Large intestine (tissue), 3 donors: ENCODE measurements around the gene SAMD1. TPM values are rescaled to one million over a fixed set of nuclear protein-coding genes. Genes with fewer than 3 reads are reported as not detected.

Experiments used
- DNase-seq, 2 donors: peaks; one replicate each; pipeline versions ENCODE4 v3.0.0 to v3.0.0-alpha.2; 2013
- H3K27ac ChIP-seq: one replicate; pipeline ENCODE4 v1.5.1; 2013; ENCODE audit warnings: low read length
- H3K27me3 ChIP-seq: 2 replicates; pipeline ENCODE4 v1.6.1; 2013; ENCODE audit warnings: low read length; ENCODE audit not compliant: control insufficient read depth, insufficient read depth
- H3K36me3 ChIP-seq: 2 replicates; pipeline ENCODE4 v1.6.1; 2013; ENCODE audit warnings: low read length; ENCODE audit not compliant: control insufficient read depth, insufficient read depth
- H3K4me1 ChIP-seq: one replicate; pipeline ENCODE4 v1.6.1; 2013; ENCODE audit warnings: low read length; ENCODE audit not compliant: control insufficient read depth, insufficient read depth
- H3K4me3 ChIP-seq: one replicate; pipeline ENCODE4 v1.5.1; 2013; ENCODE audit warnings: low read length
- H3K9me3 ChIP-seq: one replicate; pipeline ENCODE4 v1.6.1; 2013; ENCODE audit warnings: mild to moderate bottlenecking, low read depth, low read length, moderate library complexity; ENCODE audit not compliant: control insufficient read depth
- WGBS: methylation state at CpG from one replicate; pipeline ENCODE4 v1.1.5; 2013; ENCODE audit warnings: low lambda C conversion rate; ENCODE audit not compliant: insufficient coverage; 5-methylcytosine and 5-hydroxymethylcytosine counted together
- polyA plus RNA-seq: library from polyadenylated mRNA; unstranded; fragments of 120-200 nt; gene quantifications from one replicate; pipeline ENCODE4 v1.2.1, GENCODE V29; 2013

The SAMD1 gene
- polyA plus RNA-seq, 1 donor, result 40.1 TPM

DNA sequence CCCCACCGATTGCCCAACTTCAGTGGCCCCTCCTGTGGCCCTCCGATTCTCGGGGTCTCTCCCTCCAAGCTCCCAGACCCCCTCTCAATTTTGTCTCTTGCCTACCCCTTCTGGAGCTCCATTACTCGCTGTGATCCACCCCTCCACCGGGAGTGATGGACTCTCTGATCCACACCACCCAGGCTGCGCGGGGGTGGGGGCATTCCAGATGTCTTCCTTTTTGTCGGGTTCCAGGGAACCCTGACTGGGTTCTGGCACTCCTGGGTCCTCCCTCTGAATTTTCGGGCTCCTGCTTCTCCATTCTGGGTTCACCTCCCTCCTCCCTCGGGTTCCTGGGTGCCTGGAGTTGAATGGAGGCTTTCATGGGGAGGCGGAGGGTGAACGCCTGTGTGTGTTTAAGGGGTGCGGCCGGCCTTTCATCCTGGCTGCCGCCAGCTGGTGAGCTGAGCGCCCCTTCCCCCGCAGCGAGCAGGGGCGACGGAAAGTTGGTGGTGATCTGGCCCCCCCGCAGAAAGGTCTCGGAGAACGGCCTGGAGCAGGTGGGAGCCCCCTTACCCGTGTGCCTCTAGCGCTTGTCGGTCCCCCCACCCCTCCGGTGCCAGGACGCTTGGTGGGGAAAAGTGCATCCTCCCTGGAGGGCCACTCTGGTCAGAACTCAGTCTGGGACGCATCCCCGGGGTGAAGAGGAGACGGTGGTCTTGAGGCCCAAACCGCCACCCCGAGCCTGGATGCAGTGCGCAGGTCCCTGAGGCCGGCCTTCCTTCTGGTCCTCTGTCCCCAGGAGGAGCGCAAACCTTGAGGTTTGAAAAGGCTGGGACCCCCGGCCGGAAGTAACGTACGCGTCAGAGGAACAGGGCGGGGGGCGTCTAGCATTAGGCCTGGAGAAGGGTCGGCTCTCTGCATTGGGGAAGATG lies 16.4 kb downstream of the SAMD1 start:
- H3K27ac ChIP-seq, result peak overlapping the region; percentile 82
- peaks cover 12% of the 10 kb centered on the region for H3K4me1 ChIP-seq
- WGBS, result no CpG with 5 or more reads among the region's 44 CpGs
- H3K4me3 ChIP-seq, result peak overlapping the region; percentile 79
- H3K27me3 ChIP-seq, result peaks cover 2% of the 10 kb centered on the region
- peaks cover 3% of the 10 kb centered on the region for H3K9me3 ChIP-seq
- peak in 1 of 2 donors; percentile 81 for DNase-seq
- H3K36me3 ChIP-seq, result no peaks in the 10 kb centered on the region

DNA sequence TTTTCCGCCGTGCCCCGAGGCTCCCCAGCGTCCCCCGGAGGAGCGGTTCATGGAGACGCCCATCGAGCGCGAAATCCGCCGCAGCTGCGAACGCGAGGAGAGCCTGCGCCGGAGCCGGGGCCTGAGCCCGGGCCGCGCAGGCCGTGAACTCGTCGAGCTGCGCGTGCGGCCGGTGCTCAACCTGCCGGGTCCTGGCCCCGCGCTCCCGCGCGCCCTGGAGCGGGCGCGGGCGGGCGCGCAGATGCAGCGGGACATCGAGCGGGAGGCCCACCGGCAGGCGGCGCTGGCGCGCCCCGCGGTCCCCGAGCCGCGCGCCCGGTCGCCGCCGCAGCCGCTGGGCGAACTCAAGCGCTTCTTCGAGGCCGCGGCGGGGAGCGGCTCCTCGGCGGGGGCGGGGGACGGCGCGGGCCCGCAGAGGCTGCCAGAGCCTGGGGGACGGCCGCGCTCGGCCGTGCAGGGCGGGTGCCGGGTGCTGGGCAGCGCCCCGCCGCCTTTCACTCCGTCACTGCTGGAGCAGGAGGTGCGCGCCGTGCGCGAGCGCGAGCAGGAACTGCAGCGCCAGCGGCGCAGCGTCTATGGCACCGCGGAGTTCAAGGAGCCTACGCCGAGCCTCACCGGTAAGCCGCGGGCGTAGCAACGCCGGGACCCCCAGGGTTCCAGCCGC lies 17.2 kb downstream of the SAMD1 start:
- Histone ChIP-seq H3K27ac (peak overlapping the region; percentile 98), H3K4me3 (peak overlapping the region; percentile 86), H3K27me3 (peaks cover 2% of the 10 kb centered on the region), H3K9me3 (peaks cover 3% of the 10 kb centered on the region), H3K4me1 (peaks cover 12% of the 10 kb centered on the region), H3K36me3 (no peaks in the 10 kb centered on the region)
- no CpG with 5 or more reads among the region's 106 CpGs for WGBS
- peak; percentile 68 to 90 for DNase-seq

DNA sequence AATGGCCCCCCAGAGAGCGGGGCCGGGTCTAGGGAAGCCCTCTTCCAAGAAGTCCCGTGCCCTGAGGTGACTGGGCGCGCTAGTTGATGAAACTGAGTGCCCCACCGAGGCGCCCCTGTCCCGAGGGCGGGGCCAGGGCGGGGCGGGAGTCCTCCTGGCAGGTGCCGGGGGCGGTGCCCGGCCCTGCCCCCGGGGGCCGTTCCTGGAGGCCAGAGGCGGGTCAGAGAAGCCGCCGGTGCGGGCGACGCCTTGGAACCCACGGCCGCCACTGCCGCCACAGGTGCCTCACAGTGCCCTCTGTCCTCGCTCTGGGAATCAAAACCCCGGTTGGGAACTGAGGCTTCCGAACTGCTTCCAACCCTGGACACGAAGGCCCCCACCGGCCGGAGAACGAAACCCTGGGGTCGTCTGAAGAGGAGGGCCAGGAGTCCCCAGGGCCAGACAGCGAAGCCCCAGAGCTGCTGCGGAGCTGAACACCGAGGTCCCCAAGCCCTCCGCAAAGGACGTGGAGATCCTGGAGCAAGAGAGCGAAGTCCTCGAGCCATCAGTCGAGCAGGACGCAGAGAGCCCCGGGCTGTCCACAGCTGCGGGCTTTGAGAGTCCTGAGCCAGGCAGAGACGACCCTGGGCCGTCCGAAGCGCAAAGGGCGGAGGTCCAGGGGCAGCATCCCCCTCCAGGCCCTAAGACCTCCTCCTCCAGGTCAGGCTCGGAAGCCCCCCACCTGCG lies 17.9 kb downstream of the SAMD1 start, which contains the start of gene MISP3:
Gene MISP3, plus strand, starts transcription at position 252 of the 726 bp plus-strand sequence. CDS start 524 bp downstream, outside the sequence.
- Histone ChIP-seq H3K4me1 (peaks cover 12% of the 10 kb centered on the region), H3K36me3 (no peaks in the 10 kb centered on the region), H3K4me3 (peak within 1 kb of the TSS; percentile 86), H3K27ac (peak within 1 kb of the TSS; percentile 98), H3K9me3 (peaks cover 3% of the 10 kb centered on the region), H3K27me3 (peaks cover 2% of the 10 kb centered on the region)
- peak; percentile 70 to 88 for DNase-seq
- no CpG with 5 or more reads among the region's 51 CpGs for WGBS

DNA sequence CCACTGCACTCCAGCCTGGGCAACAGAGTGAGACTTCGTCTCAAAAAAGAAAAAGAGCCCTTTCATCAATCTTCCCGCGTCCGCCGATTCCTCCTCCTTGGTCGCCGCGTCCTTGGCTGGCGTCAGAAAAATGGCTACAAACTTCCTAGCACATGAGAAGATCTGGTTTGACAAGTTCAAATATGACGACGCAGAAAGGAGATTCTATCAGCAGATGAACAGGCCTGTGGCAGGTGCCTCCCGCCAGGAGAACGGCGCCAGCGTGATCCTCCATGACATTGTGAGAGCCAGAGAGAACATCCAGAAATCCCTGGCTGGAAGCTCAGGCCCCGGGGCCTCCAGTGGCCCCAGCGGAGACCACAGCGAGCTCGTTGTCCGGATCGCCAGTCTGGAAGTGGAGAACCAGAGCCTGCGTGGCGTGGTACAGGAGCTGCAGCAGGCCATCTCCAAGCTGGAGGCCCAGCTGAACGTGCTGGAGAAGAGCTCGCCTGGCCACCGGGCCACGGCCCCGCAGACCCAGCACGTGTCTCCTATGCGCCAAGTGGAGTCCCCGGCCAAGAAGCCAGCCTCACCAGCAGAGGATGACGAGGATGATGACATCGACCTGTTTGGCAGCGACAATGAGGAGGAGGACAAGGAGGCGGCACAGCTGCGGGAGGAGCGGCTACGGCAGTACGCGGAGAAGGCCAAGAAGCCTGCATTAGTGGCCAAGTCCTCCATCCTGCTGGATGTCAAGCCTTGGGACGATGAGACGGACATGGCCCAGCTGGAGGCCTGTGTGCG lies 20.1 kb downstream of the SAMD1 start:
- WGBS, result no CpG with 5 or more reads among the region's 43 CpGs
- no peak overlapping the region for H3K4me3 ChIP-seq
- H3K27ac ChIP-seq, result no peak overlapping the region
- DNase-seq, result no peak
- peaks cover 3% of the 10 kb centered on the region for H3K9me3 ChIP-seq
- H3K4me1 ChIP-seq, result peaks cover 12% of the 10 kb centered on the region
- H3K27me3 ChIP-seq, result peaks cover 2% of the 10 kb centered on the region
- H3K36me3 ChIP-seq, result no peaks in the 10 kb centered on the region

DNA sequence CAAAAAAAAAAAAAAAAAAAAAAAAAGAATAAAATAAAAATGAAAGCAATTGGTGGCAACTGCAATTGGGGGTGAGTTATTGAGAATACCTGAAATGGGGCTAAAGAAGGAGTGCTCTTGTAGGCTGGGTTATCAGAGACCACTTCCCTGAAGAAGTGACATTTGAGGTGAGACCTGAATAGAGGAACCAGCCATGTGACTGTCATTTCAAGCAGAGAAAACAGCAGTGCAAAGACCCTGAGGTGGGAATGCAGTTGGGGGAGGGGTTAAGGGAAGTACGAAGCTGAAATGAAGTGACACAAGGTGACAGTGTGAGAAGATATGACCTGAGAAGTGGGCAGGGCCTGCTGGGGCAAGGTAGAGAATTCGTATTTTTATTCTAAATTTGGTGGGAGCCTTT lies 24.4 kb downstream of the SAMD1 start:
- no peak for DNase-seq
- peaks cover 12% of the 10 kb centered on the region for H3K4me1 ChIP-seq
- peaks cover 3% of the 10 kb centered on the region for H3K9me3 ChIP-seq
- 50% methylated on average over 1 of the region's 2 CpGs for WGBS
- no peak overlapping the region for H3K4me3 ChIP-seq
- H3K27ac ChIP-seq, result no peak overlapping the region
- no peaks in the 10 kb centered on the region for H3K27me3 ChIP-seq
- H3K36me3 ChIP-seq, result no peaks in the 10 kb centered on the region

DNA sequence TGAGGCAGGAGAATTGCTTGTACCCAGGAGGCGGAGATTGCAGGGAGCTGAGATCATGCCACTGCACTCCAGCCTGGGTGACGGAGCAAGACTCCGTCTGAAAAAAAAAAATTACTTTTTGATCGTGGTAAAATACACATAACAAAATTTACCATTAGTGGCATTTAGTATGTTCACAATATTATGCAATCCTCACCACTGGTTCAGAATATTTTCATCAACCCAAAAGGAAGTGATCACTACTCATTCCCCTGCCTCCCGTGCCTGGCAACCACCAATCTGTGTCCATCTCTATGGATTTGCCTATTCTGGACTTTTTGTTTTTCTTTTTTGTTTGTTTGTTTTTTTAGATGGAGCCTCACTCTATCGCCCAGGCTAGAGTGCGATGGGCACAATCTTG lies 27.4 kb downstream of the SAMD1 start:
- H3K4me3 ChIP-seq, result no peak overlapping the region
- H3K36me3 ChIP-seq, result no peaks in the 10 kb centered on the region
- peaks cover 2% of the 10 kb centered on the region for H3K9me3 ChIP-seq
- 80% methylated on average over 2 of the region's 7 CpGs for WGBS
- H3K27me3 ChIP-seq, result peaks cover 17% of the 10 kb centered on the region
- H3K27ac ChIP-seq, result no peak overlapping the region
- H3K4me1 ChIP-seq, result peaks cover 27% of the 10 kb centered on the region
- no peak for DNase-seq

DNA sequence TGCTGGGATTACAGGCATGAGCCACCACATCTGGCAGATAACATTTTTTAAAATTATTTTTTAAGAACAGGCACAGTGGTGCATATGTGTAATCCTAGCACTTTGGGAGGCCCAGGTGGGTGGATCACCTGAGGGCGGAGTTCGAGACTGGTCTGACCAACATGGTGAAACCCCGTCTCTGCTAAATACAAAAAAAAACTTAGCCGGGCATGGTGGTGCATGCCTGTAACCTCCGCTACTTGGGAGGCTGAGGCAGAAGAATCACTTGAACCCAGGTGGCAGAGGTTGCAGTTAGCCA lies 28.0 kb downstream of the SAMD1 start:
- no peak overlapping the region for H3K27ac ChIP-seq
- peaks cover 27% of the 10 kb centered on the region for H3K4me1 ChIP-seq
- peaks cover 2% of the 10 kb centered on the region for H3K9me3 ChIP-seq
- no peaks in the 10 kb centered on the region for H3K36me3 ChIP-seq
- DNase-seq, result no peak
- H3K4me3 ChIP-seq, result no peak overlapping the region
- WGBS, result no CpG with 5 or more reads among the region's 5 CpGs
- H3K27me3 ChIP-seq, result peaks cover 21% of the 10 kb centered on the region

DNA sequence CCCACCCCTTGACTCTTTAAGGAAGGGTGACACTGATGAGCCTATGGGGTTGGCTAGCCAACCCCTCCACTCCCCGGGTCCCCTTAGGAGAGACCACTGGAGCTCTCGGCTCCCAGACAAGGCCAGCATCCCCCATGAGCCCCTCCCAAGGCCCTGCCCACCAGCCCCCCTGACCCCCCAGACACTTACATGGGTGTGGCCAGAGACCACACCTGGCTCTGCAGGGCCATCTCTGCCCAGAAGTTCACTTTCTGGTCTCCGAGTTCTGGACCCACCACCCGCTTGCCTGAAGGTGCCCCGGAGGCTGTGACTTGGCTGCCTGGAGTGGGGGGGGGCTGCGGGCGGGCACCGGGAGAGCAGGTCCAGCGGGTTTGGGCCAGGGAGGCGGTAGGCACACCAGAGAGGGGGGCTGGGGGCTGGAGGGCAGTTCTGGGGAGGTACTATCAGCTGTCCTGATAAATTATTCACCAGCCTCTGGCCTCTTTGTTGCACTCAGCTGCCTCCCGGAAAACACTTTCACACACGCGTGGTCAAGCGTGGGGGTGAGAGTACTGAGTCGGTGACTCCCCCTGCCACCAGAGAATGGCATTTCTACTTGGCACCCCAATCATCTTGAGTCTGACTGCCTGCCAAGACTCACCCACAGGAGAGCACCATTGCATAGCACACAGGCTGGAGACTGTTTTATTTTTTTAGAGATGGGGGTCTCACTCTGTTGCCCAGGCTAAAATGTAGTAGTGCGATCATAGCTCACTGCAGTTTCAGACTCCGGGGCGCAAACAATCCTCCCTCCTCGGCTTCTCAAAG lies 28.6 kb downstream of the SAMD1 start, which contains the start of gene PALM3:
Gene PALM3, minus strand, starts transcription at position 326 of the 807 bp plus-strand sequence. Its CDS starts 96 bp downstream, at position 230.
- H3K4me1 ChIP-seq, result peaks cover 27% of the 10 kb centered on the region
- H3K9me3 ChIP-seq, result peaks cover 2% of the 10 kb centered on the region
- no peaks in the 10 kb centered on the region for H3K36me3 ChIP-seq
- DNase-seq, result peak in 1 of 2 donors; percentile 62
- WGBS, result no CpG with 5 or more reads among the region's 19 CpGs
- no peak within 1 kb of the TSS for H3K4me3 ChIP-seq
- no peak within 1 kb of the TSS for H3K27ac ChIP-seq
- H3K27me3 ChIP-seq, result peaks cover 22% of the 10 kb centered on the region

DNA sequence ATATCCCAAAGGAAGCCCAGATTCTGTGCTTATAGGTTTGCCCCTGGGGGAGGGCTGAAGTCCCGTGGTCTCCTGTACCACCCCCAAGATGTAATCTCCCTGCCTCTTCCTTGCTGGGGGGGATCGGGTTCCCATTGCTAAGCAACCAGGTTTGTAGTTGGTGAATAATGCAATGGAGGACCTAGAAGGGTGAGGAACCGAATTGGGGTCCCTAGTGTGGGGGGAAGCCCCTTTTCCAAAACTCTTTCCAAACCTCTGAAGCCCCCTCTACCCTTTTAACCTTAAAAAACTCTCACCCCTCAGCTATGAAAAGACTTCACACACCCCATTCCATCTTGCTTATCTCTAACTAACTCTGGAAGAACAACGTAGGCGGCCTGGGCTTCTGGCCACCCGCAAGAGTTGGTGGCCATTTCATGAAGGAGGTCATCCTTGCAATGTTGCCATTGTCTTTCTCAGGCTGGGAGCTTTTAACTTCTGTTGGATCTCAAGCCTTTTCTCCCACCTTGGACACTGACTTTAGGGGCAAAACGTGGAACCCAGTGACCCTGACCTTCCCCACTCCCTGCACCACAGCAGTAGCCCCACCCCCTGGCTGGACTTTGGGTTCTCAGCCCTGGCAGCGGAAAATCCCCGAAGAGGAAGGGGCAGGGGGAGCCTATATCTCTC lies 29.3 kb downstream of the SAMD1 start:
- no peaks in the 10 kb centered on the region for H3K36me3 ChIP-seq
- no peak overlapping the region for H3K4me3 ChIP-seq
- no CpG with 5 or more reads among the region's 9 CpGs for WGBS
- H3K9me3 ChIP-seq, result peaks cover 2% of the 10 kb centered on the region
- H3K27ac ChIP-seq, result no peak overlapping the region
- DNase-seq, result peak in 1 of 2 donors; percentile 53
- peaks cover 23% of the 10 kb centered on the region for H3K27me3 ChIP-seq
- peaks cover 27% of the 10 kb centered on the region for H3K4me1 ChIP-seq
